Activated T-cell treated with anti-CD3 and anti-CD28 coated beads, Interleukin-2, amount 50 U/mL, for 4 hours (primary cell): ENCODE measurements around the gene SLC29A2. TPM values are rescaled to one million over a fixed set of nuclear protein-coding genes. Genes with fewer than 3 reads are reported as not detected.
A peak's percentile ranks its signal among the peaks of the same experiment; 100 is the strongest.

Experiments used
- ATAC-seq, 2 donors: fragments of 200-7000 bp; cut with Tn5 transposase; one replicate each; pipeline ENCODE4 v1.10.0; 2021
- DNase-seq: peaks from one replicate; pipeline ENCODE4 v3.0.0-alpha.2; 2020
- H3K27me3 Mint-ChIP-seq: one replicate; pipeline ENCODE4 v1.8.0; 2021; ENCODE audit warnings: low read depth, mixed read lengths
- H3K36me3 Mint-ChIP-seq: one replicate; pipeline ENCODE4 v1.8.0; 2022; ENCODE audit warnings: mixed read lengths; ENCODE audit not compliant: insufficient read depth
- H3K4me1 Mint-ChIP-seq: one replicate; pipeline ENCODE4 v1.8.0; 2021; ENCODE audit warnings: low read depth, mixed read lengths
- H3K4me3 Mint-ChIP-seq: one replicate; pipeline ENCODE4 v1.8.0; 2021; ENCODE audit warnings: mild to moderate bottlenecking, moderate library complexity, mixed read lengths
- H3K9me3 Mint-ChIP-seq: one replicate; pipeline ENCODE4 v1.8.0; 2021; ENCODE audit warnings: mixed read lengths
- total RNA-seq, 3 donors: library from RNA; stranded (reverse); gene quantifications; one replicate each; pipeline ENCODE4 v1.2.1, GENCODE V29; 2021

The SLC29A2 gene
- 10 to 100 TPM; 10.5 to 15.7 (median 11.4) TPM for total RNA-seq

GRCh38 chr11:66371627-66372415, at the start of gene SLC29A2:
Gene SLC29A2 (minus strand): TSS chr11:66371760. CDS start chr11:66371591, 169 bp downstream.
- ATAC-seq: peak; percentile 87 to 88
- Mint-ChIP-seq H3K27me3 (no peaks in the 10 kb centered on the region), H3K4me3 (peak within 1 kb of the TSS; percentile 84), H3K36me3 (no peaks in the 10 kb centered on the region), H3K4me1 (peaks cover 9% of the 10 kb centered on the region), H3K9me3 (no peaks in the 10 kb centered on the region)
- peak; percentile 69 for DNase-seq

DNA sequence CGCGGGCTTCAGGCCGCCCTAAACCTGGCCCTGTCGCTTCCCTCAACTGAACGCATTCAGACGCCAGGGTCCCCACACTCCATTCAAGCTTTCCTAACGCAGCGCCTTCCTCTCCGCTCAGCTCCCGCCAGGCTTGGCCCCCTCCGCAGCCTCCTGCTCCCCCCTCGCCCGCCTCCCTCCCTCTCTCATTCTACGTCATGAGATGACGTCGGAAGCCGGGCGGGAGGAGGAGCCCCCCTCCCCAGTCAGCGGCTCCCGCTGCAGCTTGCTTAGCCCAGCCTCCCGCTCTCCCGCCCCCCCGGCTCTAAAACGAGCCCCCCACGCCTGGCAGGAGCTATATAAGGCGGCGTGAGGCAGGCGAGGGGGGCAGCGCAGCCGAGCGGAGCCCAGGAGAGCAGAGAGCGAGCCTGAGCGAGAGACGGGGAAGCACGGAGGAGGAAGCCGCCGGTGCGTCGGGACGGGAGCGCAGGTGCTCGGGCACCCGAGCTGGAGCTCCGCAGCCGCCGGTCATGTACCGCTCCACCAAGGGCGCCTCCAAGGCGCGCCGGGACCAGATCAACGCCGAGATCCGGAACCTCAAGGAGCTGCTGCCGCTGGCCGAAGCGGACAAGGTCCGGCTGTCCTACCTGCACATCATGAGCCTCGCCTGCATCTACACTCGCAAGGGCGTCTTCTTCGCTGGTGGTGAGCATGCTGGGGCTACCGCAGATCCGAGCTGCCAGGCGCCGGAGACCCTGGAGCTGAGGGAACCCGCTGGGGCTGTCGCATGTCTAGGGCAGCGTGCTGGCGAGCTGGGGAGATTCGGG, 49.3 kb upstream of the SLC29A2 start, which contains the start of gene NPAS4:
TSS of gene NPAS4 (plus strand) at position 365 of the 806 bp plus-strand sequence. CDS start at position 510, 145 bp downstream.
- Mint-ChIP-seq H3K9me3 (peaks cover 7% of the 10 kb centered on the region), H3K36me3 (no peaks in the 10 kb centered on the region), H3K4me1 (peaks cover 32% of the 10 kb centered on the region), H3K4me3 (no peak within 1 kb of the TSS), H3K27me3 (peaks cover 39% of the 10 kb centered on the region)
- DNase-seq: no peak
- no peak for ATAC-seq

DNA sequence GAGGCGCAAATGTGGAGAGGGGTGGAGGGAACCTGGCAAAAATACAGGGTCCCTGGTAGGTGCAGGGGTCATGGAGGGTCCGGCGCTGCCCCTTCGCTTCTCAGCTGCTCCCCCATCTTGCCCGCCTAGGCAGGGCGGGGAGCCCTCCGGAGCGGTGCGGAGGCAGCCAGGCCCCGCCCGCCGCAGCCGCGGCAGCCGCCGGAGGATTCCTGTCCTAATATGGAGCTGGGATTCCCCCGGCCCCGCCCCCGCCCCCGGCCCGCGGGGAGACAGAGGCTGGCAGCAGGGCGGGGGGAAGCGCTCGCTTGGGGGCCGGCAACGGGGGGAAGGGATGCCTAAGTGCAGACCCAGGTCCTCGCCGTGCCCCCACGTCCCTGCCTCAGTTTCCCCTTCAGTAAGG, 48.3 kb upstream of the SLC29A2 start:
- Mint-ChIP-seq H3K27me3 (peaks cover 46% of the 10 kb centered on the region), H3K4me1 (peaks cover 32% of the 10 kb centered on the region), H3K4me3 (no peak overlapping the region), H3K36me3 (no peaks in the 10 kb centered on the region), H3K9me3 (peaks cover 7% of the 10 kb centered on the region)
- DNase-seq (no peak), ATAC-seq (no peak)

GRCh38 chr11:66418986-66419308, 47.4 kb upstream of the SLC29A2 start:
- DNase-seq (no peak), ATAC-seq (no peak)
- H3K36me3 Mint-ChIP-seq: no peaks in the 10 kb centered on the region
- H3K4me3 Mint-ChIP-seq: no peak overlapping the region
- peaks cover 53% of the 10 kb centered on the region for H3K27me3 Mint-ChIP-seq
- peaks cover 32% of the 10 kb centered on the region for H3K4me1 Mint-ChIP-seq
- H3K9me3 Mint-ChIP-seq: peaks cover 7% of the 10 kb centered on the region

DNA sequence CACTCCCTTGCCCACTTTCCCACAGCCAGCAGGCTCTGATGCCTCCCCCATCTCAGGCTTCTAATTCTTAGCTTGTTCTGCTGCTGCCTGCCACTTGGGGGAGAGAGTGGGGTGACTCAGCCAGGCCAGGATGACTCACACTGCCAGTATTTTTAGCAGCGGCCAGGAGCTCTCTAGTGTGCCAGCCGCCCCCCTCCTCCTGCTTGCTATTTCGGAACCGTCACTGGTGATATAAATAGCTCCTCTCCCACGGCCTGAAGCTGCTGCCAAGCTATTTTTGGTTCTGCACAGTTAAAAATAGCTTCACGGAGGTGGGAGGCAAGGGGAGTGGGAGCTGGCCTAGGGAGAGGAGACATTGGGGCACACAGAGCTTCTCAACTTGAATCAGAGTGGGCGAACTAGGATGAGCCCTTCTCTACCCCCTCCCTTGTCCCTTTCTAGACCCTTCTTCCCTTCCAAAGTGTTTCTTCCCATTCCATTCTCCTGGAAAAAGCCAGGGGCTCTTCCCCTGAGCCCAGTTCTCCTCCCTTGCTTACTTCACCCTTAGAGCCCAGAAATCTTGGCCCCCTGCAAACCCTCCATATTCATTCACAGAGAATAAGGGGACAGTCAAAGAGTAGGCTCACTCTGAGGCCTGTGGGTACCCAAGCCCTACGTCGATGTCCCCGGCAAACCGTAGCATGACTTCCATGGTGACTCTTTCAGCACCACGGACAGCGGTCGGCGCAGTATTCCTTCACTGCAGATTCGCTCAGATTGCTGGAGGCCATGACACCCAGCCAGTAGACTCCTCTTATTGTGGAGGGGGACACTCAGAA, 46.8 kb upstream of the SLC29A2 start:
- H3K27me3 Mint-ChIP-seq: peaks cover 57% of the 10 kb centered on the region
- peaks cover 7% of the 10 kb centered on the region for H3K9me3 Mint-ChIP-seq
- H3K4me1 Mint-ChIP-seq: peaks cover 32% of the 10 kb centered on the region
- peak overlapping the region; percentile 67 for H3K4me3 Mint-ChIP-seq
- ATAC-seq (peak; percentile 87 to 91), DNase-seq (peak; percentile 49)
- no peaks in the 10 kb centered on the region for H3K36me3 Mint-ChIP-seq

DNA sequence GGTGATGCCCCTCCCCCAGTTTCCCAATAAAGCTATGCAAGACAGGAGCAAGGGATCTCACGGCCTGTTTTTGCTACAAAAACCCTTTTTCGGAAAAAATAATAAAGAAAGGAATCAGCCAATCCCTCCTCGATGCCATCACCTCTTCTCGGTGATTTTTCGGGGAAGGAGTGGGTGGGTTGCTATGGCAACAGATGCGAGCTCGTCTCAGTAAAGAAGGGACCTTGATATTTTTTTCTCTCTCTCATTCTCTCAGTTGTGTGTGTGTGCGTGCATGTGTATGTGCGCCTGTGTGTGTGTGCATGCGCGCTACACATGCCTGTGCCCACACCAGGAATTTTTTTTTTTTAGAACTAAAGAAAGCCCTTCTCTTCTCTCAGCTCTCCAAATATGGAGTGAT, 45.4 kb upstream of the SLC29A2 start:
- no peak for DNase-seq
- no peaks in the 10 kb centered on the region for H3K36me3 Mint-ChIP-seq
- H3K4me1 Mint-ChIP-seq: peaks cover 32% of the 10 kb centered on the region
- peaks cover 65% of the 10 kb centered on the region for H3K27me3 Mint-ChIP-seq
- H3K9me3 Mint-ChIP-seq: peaks cover 7% of the 10 kb centered on the region
- H3K4me3 Mint-ChIP-seq: no peak overlapping the region
- ATAC-seq: no peak

DNA sequence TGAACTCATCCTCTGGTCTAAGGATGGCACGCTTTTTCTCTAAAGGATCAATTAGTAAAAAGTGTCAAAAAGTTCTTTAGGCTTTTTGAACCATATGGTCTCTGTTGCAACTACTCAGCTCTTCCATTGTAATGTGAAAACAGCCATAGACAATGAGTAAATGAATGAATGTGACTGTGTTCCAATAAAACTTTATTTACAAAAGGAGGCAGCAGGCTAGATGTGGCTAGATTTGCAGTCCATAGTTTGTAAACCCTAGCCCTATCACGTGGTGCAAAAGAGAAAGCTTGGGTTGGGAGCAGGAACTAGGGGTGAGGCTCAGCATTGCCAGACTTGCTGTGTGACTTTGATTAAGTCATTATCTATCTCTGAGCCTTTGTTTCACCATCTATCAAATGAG, 43.9 kb upstream of the SLC29A2 start:
- H3K4me1 Mint-ChIP-seq: peaks cover 28% of the 10 kb centered on the region
- ATAC-seq (no peak), DNase-seq (no peak)
- no peak overlapping the region for H3K4me3 Mint-ChIP-seq
- no peaks in the 10 kb centered on the region for H3K36me3 Mint-ChIP-seq
- peaks cover 7% of the 10 kb centered on the region for H3K9me3 Mint-ChIP-seq
- H3K27me3 Mint-ChIP-seq: peaks cover 69% of the 10 kb centered on the region

- peaks cover 27% of the 10 kb centered on the region for H3K4me1 Mint-ChIP-seq
- peaks cover 7% of the 10 kb centered on the region for H3K9me3 Mint-ChIP-seq
- DNase-seq (no peak), ATAC-seq (no peak)
- no peaks in the 10 kb centered on the region for H3K36me3 Mint-ChIP-seq
- H3K27me3 Mint-ChIP-seq: peaks cover 74% of the 10 kb centered on the region
- H3K4me3 Mint-ChIP-seq: no peak overlapping the region
These were observed 42.8 kb upstream of the SLC29A2 start for GRCh38 chr11:66414120-66414934.

DNA sequence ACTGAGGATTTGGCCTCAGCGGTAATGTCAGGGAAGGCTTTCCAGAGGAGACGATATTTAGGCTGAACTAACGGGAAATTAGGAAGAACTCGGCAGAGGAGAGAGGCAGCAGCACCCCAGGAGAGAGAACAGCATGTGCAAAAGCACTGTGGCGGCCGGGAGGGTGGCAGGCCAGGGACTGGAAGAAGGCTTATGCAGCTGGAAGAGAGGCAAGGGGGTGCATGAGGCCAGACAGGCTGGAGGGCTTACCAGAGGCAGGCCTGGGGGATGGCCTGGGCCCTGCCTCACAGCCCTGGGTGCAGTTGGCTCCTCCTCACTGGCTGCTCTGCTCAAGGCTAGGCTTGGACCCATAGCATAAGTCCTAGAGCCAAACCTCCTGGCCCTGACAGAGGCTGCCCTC, 41.6 kb upstream of the SLC29A2 start:
- Mint-ChIP-seq H3K4me3 (no peak overlapping the region), H3K4me1 (peaks cover 18% of the 10 kb centered on the region), H3K36me3 (no peaks in the 10 kb centered on the region), H3K27me3 (peaks cover 66% of the 10 kb centered on the region), H3K9me3 (peaks cover 3% of the 10 kb centered on the region)
- DNase-seq (no peak), ATAC-seq (no peak)

- Mint-ChIP-seq H3K27me3 (peaks cover 55% of the 10 kb centered on the region), H3K4me3 (no peak overlapping the region), H3K4me1 (peaks cover 8% of the 10 kb centered on the region), H3K36me3 (no peaks in the 10 kb centered on the region), H3K9me3 (no peaks in the 10 kb centered on the region)
- no peak for DNase-seq
- no peak for ATAC-seq
These were observed 40.5 kb upstream of the SLC29A2 start for GRCh38 chr11:66412110-66412509.

DNA sequence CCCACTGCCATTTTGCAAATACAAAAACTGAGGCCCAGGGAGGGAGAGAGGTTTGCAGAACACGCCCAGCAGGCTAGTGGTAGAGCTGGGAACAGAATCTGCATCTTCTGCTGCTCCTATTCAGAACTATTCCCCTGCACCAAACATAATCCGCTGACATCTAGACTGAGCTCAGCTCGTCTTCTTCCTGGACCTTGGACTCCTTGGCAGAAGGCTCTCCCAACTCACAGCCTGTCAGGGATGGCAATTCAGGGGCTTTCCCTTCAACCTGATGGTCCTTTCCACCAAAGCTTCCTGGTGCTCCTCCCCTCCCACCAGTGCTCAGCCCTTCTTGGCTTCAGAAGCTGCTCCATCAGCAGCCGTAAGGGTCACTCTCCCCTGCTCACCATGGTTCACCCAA, 39.8 kb upstream of the SLC29A2 start:
- DNase-seq: no peak
- Mint-ChIP-seq H3K4me1 (peaks cover 2% of the 10 kb centered on the region), H3K4me3 (no peak overlapping the region), H3K27me3 (peaks cover 47% of the 10 kb centered on the region), H3K9me3 (no peaks in the 10 kb centered on the region), H3K36me3 (no peaks in the 10 kb centered on the region)
- no peak for ATAC-seq

DNA sequence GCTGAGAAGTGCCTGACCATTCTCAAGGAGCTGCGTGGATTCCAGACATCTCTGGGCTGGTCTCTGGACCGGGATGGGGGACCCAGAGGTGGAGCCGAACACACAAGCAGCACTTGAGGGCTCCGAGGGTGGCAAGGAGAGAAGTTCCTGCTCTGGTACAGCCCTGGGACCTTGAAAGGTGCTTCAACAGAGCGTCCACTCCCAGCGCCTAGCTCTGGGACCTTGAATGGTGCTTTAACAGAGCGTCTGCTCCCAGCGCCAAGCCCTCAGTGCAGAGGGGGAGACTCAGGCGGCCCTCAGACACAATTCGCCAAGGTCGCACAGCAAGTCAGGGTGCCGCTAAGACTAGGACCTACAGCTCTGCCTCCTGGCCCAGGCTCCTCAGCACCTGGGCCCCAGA, 38.6 kb upstream of the SLC29A2 start:
- Mint-ChIP-seq H3K36me3 (no peaks in the 10 kb centered on the region), H3K4me3 (no peak overlapping the region), H3K9me3 (no peaks in the 10 kb centered on the region), H3K27me3 (peaks cover 43% of the 10 kb centered on the region), H3K4me1 (peaks cover 2% of the 10 kb centered on the region)
- no peak for ATAC-seq
- no peak for DNase-seq

DNA sequence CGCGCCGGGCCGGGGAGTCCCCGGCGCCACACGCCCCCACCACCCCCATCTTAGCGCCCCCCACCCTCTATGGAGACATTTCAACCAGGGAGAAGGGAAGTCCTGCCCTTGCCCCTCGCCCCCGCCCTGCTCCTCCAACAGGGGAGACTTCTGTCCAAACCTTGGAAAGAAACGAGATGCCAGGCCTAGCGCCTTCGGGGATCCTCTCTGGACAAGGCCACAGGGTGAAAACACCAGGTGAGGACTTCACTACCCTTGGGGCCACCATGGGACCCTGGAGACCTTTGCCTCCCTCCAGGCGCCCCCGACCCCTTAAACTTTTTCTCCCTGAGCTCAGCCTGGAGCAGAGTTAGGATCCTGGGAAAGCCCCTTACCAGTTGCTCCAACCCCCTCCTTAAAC, 37.7 kb upstream of the SLC29A2 start:
- ATAC-seq (no peak), DNase-seq (no peak)
- H3K9me3 Mint-ChIP-seq: no peaks in the 10 kb centered on the region
- no peak overlapping the region for H3K4me3 Mint-ChIP-seq
- H3K4me1 Mint-ChIP-seq: peaks cover 2% of the 10 kb centered on the region
- peaks cover 36% of the 10 kb centered on the region for H3K27me3 Mint-ChIP-seq
- H3K36me3 Mint-ChIP-seq: no peaks in the 10 kb centered on the region
